ENCODE measurements around the gene WSCD1.

- TF ChIP-seq CTCF (IDR thresholded peaks at IDR 0.05; ENCODE audit: poor library complexity, severe bottlenecking) (no peak), EP300 (conservative IDR thresholded peaks at IDR 0.05; ENCODE audit: poor library complexity, severe bottlenecking) (no peak), SMC3 (conservative IDR thresholded peaks at IDR 0.05; ENCODE audit: poor library complexity) (no peak), POLR2AphosphoS5 (IDR thresholded peaks at IDR 0.05) (no peak), EZH2 (IDR thresholded peaks at IDR 0.05; ENCODE audit: borderline replicate concordance, insufficient read depth, low read length, poor library complexity, severe bottlenecking) (no peak), TAF1 (IDR thresholded peaks at IDR 0.05; ENCODE audit: low read depth) (no peak), RAD21 (conservative IDR thresholded peaks at IDR 0.05) (no peak), MXI1 (conservative IDR thresholded peaks at IDR 0.05; ENCODE audit: poor library complexity, severe bottlenecking) (no peak)
- TF ChIP-seq, protein P1, sequence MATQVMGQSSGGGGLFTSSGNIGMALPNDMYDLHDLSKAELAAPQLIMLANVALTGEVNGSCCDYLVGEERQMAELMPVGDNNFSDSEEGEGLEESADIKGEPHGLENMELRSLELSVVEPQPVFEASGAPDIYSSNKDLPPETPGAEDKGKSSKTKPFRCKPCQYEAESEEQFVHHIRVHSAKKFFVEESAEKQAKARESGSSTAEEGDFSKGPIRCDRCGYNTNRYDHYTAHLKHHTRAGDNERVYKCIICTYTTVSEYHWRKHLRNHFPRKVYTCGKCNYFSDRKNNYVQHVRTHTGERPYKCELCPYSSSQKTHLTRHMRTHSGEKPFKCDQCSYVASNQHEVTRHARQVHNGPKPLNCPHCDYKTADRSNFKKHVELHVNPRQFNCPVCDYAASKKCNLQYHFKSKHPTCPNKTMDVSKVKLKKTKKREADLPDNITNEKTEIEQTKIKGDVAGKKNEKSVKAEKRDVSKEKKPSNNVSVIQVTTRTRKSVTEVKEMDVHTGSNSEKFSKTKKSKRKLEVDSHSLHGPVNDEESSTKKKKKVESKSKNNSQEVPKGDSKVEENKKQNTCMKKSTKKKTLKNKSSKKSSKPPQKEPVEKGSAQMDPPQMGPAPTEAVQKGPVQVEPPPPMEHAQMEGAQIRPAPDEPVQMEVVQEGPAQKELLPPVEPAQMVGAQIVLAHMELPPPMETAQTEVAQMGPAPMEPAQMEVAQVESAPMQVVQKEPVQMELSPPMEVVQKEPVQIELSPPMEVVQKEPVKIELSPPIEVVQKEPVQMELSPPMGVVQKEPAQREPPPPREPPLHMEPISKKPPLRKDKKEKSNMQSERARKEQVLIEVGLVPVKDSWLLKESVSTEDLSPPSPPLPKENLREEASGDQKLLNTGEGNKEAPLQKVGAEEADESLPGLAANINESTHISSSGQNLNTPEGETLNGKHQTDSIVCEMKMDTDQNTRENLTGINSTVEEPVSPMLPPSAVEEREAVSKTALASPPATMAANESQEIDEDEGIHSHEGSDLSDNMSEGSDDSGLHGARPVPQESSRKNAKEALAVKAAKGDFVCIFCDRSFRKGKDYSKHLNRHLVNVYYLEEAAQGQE (IDR thresholded peaks at IDR 0.05; ENCODE audit: borderline replicate concordance), result no peak
These were observed 67.7 kb downstream of the WSCD1 start for GRCh38 chr17:6137716-6138502.

Data from neural cell (in vitro differentiated cells).